ENCODE results near the gene INSM1.

The INSM1 gene

DNA sequence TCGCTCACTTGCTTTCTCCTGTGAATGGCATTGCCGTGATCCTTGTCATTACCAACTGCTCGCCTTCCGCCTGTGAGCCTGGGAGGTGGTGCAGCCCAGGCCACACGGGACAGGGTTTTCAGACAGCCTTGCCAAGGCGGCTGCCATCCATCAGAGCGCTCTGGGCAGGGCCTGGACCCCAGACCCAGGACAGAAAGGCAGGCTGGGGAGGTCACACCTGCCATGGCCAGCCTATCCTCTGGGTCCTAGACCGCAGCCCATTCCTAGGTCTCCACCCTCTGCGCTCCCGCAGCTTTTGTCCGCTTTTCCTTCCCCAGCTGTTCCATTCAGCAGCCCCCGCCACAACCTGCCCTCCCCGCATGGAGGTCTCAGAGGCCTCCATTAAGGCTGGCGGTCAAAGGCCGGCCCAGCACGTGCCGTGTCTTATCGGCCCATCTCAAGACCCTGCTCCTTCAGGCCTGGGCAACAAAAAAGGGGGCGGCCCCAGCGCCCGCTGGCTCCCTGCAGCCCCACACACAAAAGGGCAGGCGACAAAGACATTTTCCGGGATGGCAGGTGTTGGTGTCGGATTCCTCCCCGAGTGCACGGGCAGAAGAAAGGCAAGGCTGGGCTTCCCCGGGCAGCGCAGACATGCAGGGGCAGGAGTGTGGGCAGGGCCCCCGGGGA is 28.1 kb downstream of the INSM1 start:
- no peak for DNase-seq

DNA sequence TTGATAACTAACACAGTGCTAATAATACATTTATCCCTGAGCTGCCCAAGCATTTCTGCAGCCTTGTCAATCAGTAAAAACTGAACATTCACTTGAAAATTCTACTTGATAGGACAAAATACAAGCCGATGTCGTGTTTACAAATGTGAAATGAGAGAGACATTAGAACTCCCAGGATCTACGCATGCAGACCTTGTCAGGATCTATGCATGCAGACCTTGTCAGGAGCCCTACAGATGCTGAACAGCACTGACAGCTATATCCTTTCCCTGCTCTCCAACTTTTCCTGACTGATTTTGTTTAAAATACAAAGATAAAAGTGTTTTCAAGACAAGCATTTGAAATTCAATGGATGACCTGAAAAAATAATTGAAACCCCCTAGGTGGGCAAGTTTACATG is 28.9 kb downstream of the INSM1 start:
- DNase-seq, result no peak

DNA sequence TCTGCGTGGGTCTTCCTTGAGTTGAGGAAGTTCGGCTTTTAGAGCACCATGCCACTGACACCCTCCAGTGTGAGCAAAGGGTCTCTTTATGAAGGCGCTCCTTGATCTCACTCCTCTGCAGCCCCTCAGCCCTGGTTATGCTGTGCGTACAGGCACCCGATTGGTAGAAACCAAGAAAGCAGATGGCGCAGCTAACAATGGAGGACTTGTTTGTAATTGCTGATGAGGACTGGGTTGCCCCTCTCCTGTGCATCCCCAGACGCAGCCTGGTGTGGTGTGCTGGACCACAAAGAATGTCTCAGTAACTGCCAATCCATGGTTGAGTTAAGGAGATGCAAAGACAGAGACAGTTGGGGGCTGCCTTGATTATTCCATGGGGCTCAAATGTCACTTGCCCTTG is 30.2 kb downstream of the INSM1 start:
- DNase-seq, result no peak

DNA sequence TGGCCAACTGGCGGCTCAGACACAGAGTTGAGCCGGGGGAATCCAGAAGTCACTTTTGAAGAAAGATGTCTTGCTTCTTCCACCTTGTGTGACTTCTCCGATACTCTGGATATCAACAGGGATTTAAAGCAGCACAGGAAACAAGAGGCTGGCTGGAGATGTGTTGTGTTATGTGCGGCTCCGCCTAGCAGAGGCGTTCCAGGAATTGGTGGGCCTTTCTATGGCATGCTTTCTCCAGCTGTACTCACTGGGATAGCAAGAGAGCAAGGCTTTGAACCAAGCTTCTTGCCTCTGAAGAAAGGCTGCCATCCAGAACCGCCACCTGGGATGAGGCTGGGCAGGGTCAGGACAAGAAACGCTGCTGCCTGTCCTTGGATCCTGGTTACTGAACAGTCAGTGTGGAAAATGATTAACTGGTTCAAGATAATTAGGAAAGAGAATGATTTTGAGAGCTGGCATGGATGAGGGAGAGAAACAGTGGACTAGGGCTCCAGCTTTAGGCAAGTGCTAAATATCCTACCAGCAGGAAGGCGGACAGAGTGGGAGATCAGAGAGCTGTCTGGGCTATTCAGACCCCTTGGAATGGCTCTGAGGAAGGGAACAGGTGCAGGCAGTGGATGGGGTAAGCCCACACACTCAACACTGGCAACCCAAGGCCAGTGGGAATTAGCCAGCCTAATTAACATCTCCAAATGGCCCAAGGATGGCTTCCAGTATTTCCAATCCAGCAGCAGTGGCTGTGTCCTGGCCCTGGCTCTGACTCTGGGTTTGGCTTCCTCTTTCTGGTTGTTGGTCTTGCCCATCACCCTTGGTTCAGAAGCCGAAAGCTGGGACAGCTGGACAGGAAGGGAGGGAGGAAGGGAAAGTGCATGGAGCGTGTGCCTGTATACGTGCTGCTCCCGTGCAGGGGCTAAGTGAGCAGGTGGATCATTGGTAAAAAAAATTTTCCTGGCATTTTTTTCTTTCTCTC is 31.9 kb downstream of the INSM1 start:
- no peak for DNase-seq

DNA sequence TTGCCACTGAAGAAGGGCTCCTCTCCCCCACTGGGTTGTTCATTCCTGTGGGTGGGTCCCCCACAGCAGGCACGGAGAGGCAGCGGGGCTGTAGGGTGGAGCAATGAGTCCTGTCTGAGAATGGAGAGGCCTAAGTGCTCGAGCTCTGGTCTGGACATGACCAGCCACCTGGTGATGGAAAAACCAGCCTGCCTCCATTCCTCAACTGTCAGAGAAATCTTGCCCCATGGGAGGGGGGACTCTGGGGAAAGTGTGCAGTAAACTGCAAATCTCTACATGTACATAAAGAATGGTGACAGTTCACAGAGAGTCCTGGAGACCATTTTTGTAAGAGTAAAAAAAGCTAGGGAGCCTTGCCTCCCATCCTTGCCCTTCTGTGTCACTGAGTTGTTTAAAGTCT is 34.1 kb downstream of the INSM1 start:
- no peak for DNase-seq

DNA sequence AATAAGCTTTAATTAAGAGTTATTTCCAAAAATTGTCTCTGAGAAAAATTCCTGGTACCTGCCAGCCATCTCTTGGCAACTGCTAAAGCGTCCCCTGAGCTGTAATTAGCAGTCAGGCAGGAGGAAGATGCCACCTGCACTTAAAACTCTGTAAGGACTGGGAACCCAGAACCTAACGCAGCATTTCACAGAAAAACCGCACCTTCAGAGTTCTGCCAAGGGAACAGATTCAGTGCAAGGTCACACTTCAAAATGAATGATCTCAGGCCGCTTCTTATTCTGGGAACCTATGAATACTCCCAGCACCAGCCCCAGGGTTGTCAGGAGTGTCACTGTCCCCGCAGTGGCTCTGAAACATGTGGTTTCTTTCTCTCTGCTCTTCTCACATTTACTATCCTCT is 36.7 kb downstream of the INSM1 start:
- no peak for DNase-seq

DNA sequence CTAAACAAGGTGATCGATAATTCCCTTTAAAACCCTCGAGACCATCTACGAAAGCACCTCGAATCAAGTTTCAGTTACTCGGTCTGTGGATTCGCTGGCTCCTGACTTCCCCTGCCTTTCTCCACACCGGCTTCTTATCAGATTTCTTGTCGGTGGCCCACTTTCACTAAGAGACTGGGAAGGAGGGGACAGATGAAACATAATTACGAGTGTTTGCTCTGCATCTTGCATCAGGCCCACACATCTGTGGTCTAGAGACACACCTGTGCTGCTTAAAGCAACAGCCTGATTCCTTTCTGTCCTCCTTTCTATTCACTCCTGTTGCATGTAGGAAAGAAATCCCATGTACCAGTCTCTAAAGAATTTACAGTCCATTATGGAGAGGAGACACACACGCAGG is 37.7 kb downstream of the INSM1 start:
- no peak for DNase-seq

DNA sequence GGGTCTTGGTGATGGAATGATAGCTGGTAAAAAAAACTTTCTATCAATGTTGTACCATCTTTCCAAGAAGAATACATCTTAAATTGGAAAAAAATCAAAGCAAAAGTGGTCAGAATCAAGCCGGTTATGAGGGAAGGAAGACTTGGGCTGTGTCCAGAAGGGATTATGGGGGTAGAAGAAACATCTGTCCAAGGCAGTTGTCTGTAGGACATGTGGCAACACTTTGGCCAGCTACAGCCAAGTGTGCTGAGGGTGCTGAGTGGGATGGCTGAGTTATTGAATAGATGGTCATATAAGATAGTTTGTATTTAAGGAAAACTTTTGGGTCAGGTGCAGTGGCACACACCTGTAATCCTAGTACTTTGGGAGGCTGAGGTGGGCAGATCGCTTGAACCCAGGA is 38.4 kb downstream of the INSM1 start:
- DNase-seq, result no peak

DNA sequence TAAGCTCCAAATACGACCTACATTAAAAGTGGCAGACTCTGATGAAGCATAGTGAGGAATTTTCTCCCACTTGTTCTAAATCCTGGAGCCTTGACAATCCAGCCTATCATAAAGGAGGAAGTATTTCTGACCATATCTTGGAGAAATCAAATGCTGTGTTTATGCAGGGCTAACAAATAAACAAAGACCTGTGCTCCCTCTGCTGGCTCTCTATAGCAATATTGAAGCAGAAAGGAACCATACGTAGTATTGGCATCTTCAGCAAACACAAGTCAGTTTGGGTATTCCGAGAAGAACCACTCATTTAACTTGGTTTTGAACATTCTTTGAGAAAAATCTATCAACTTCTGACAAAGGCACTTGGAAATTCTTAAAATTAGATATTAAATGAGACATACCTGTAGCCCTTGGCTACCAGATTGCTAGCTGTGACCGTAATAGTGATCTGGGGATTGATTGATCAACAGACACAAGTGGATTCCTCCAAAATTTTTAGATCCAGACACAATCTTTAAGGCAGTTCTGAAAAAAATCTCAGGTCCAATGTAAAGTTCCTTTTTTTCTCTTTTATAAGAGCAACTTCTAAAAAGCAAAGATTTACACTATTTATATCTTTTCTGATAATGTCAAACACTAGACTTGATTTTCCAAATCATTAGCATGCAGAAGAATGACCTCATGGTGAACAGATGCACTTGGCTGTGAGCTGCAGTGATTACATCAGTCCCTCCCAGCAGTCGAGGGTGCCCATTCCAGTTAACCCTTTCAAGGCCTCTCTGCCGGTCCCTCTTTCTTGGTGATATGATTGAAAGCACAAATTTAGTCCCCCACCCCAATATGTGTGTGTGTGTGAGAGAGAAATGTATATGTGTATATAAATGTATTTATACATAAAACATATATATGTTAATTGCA is 40.2 kb downstream of the INSM1 start:
- no peak for DNase-seq

DNA sequence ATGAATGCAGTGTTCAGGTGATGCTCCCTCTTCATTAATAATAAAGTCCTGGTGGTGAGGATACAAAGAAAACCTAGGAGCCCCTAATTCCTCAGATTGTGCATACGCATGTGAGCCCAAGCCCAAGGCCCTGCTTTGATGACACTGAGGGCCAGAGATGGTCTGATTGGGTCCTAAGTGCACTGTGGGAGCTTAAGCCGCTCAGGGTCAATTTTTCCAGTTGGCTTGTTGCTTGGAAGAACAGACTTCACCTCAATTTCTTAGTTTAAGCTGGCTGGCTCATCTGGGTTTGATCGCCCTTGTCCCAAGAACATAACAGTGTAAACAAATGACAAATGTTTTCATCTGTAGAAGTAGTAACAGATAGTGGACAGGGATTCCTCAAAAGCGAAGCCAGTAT is 41.4 kb downstream of the INSM1 start:
- no peak for DNase-seq

DNA sequence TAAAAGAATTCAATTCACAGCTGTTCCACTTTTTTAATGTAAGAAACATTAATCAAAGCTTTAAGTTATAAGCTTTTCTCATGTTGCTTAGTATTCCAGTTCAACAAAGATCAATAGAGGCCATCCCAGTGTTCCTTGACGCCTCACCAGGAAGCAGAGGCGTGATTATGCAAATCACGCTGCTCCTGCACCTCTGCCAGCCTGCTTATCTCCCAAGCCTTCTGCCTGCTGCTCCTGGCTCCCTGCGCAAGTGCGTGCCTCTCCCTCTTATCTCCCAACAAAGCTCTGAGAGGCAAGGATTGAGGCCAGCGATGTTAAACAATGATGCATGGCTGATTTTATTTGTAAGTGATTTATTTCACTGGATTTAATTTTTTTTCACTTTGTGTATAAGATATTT is 42.8 kb downstream of the INSM1 start:
- no peak for DNase-seq

DNA sequence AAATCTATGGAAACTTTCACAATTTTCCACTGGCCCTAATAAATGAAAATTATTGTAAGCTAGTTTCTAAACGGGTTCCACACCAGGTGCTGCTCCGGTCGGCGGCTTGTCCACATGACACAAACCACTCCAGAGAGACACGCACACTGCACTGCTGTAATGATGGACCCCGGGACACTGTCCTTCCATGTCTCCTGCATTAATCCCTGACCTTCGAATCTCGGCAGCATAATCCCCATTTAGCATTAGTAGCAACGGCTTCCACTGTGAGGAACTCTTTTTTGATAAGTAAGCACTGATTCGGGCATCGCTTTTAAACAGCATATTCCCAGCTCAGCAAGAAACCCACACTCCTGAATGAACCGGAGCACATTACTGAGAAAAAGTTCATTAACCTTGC is 43.5 kb downstream of the INSM1 start:
- no peak for DNase-seq

DNA sequence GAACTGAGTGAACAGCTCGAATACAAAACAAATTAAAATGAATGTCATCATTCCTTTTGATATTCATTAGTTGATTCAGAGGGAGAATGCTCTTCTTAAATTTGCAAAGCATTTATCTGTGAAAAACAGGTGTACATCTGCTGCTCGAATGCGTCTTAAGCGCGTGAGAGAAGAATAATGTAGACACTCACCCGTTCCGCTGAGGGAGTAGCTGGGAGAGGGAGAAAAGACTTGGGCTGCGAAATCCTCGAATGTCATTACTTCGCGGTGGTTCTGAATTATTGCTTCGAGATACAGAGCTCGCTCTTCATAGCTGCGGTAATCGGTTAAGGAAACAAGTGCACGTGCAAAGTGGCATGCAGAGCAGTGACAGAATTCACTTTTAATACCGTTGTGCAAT is 43.9 kb downstream of the INSM1 start:
- no peak for DNase-seq

DNA sequence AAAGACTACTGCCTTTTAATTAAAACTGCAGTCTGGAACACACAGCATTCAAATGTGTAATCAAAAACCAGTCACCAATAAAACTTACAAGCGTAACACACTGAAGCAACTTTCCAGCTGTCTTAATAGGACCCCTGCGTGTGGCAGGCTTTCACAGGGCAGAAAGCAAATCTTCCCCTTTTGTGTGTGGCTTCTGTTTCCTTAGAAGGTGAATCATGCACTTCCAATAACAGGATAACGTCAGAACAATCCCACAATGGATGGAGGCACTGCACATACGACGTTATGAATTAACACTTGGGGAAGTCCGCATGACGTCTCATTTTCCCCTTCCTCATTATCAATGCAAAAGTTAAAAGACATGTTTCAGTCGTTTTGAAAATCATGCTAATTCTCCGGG is 44.8 kb downstream of the INSM1 start:
- no peak for DNase-seq

DNA sequence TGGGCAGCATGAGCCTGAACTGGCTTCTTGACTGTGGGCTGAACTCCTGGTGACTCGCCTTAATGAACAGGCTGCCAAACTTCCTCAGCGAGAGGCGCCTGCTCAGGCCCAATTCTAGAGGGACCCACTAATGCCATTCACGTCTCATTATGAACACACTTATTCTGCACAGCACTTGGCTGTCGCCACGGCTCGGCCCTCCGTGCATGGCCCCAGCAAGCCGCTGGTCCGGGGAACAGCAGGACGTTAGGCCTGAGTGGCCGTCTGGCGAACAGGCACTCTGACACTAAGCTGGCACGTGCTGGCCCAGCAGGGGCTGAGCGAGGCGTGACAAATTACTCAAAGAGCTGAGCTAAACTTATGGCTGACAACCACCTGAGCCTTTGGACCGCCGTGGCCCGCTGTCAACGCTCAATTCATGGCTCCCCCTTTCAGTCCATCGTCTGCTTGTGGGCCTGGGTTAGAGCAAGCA is 45.9 kb downstream of the INSM1 start:
- DNase-seq, result no peak

DNA sequence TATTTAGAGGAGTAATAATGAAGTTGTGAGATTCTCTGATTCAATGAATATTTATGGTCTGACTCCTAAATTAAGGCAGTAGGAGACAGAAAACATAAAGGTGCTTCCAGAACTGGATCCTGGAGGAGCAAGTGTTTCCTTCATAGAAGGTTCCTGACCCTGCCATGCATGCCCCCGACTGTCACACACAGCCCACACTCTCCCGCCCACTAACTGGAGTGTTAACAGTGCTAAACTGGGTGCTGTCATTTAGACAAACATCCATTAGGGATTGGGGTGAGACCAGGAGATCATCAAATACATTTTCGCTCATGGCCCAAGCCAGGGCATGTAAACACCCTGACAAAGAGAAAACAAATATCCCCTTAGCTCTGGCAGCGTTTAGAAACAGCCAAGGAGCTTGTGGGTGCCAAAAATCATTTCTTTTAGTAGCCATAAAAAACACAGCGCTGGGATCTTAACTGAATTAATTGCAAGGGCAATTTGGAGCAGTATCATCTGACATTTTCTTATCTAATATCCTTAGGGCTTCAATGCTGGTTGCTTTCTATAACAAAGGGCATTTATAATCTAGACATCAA is 46.8 kb downstream of the INSM1 start:
- DNase-seq, result no peak

DNA sequence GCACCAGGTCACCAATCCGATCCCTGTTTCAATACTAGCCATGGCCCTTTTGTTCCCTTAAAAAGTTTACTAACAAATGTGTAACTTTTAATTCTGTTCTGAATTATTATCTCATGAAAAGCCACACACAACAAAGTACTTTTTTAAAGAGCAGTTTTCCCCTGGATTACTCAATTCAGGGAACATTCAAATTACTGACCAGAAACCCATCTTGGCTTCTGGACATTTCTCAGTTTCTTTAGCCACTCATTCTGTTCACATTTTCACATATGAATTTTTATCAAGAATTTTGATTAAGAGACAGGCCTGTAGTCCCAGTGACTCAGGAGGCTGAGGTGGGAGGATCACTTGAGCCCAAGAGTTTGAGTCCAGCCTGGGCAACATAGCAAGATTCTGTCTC is 47.4 kb downstream of the INSM1 start:
- DNase-seq, result no peak

DNA sequence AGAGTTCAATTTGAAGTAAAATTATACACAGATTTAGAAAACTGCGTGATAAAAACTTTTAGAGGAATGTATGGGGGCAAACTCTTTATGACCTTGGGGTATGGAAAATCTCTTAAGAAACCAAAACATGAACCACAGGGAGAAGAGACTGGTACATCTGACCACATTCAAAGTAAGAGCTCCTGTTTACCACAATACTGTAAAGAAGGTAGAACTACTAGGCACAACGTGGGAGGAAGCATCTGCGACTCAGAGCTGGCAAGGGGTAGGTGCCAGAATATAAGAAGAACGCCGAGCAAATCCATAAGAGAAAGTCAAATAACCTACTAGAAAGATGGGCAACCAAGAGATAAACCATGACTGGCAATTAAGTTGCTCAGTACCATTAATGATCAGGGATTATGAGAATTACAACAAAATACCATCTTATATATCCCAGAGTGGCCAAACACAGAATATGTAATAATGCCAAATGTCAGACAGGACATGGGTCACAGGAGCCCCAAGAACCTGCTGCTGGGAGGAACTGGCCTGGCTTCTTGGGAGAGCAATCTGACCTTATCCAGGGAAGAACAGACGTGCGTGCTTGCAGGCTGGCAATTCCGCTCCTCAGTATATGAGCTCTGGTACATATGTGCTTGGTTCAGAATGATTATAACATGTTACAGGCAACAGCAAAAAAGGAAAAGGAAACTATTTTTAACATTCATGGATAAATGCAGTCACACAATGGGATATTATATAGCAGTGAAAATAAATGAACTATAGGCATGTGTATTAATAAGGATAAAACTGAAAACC is 50.2 kb downstream of the INSM1 start:
- DNase-seq, result no peak

Measured in T-helper 2 cell (primary cell).